Limb (tissue), 2 donors: Measurements from ENCODE around the gene CFAP221.

Experiments used
- DNase-seq, 2 donors: peaks; one replicate each; pipeline ENCODE4 v3.0.0-alpha.2; 2016; ENCODE audit errors: extremely low spot score in 2 of 2

The CFAP221 gene

DNA sequence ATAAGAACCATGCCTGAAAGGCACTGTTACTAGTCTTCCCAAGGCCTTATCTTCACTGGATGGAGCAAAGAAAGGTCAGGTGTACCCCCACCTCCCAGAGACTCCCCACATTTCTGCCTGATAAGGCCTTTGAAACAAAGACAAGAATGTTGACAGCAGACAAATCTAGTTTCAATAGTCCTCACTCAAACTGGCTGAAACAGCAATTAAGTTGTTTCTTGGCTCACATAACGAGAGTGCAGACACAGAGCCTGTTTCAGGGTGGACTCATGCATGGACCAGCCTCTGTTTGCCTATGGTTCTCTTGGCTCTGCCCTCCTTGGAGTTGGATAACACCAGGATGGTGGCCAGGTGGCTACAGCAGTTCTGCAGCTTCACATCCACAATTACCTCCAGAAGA lies 7.5 kb upstream of the CFAP221 start:
- DNase-seq, result no peak

DNA sequence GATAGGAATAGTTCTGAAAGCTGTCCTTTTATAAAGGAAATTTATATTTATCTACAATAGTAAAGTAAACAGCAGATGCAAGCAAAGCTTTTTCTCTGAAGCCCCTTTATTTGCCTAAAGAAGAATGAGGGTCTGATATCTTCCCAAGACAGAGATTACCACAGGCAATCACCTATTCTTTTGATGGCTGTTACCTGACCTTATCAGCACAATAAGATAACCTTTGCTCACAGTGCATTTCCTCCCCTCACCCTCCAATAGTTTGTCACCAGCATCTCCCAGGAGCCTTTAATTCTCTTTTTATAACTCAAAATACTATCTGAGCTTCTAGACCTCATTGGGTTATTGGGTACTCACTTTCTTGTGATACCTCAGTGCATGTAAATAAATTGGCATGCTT lies 6.5 kb upstream of the CFAP221 start:
- no peak for DNase-seq

- no peak for DNase-seq
Observed at GRCh38 chr2:119541476-119541875, 2.8 kb upstream of the CFAP221 start.

- no peak for DNase-seq
Observed at GRCh38 chr2:119544939-119545475, 758 bp downstream of the CFAP221 start.

DNA sequence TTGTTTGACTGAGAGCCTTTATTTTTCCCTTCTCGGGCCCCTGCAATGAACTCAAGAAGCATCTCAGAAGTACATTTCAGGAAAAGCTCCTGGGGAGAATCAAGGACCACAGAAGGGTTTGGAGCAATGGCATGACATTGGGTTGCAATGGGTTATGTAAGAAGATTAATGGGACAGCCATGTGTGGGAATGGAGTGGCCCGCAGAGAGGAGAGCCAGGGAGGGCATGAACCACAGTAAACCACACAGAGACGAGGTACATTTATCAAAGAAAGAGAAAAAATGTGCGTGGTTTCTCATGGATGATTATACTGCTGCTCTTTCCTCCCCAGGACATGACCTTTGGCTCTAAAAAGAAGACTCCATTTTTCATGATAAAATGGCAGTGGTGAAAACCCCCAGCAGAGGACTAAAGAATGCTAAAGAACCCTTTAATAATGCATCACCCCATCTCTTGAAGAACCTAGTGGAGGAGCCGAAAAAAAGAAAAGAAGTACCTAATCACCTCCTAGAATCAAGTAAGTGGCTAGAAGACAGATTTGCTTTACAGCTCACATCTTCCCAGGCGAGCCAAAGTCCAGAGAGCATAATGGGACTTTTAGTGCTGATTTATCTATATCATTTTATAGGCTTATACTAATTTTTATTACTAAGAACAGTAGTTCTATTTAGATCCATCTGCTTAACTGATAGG lies 1.7 kb downstream of the CFAP221 start:
- DNase-seq, result no peak

DNA sequence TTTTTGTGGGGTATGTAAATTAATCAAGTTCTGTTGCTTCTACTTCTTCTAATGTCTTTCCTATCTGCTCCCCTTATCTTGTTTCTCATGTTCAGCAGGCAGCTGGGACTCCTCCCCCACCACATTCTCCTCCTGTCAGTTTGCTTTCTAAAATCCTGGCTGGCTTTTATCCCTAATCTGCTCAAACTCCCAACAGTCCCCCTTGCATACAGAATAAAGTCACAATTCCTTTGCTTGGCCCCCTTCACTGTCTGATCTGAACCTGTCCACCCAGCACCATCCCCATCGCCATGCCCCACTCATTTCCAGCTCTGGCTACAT lies 2.2 kb downstream of the CFAP221 start:
- no peak for DNase-seq

DNA sequence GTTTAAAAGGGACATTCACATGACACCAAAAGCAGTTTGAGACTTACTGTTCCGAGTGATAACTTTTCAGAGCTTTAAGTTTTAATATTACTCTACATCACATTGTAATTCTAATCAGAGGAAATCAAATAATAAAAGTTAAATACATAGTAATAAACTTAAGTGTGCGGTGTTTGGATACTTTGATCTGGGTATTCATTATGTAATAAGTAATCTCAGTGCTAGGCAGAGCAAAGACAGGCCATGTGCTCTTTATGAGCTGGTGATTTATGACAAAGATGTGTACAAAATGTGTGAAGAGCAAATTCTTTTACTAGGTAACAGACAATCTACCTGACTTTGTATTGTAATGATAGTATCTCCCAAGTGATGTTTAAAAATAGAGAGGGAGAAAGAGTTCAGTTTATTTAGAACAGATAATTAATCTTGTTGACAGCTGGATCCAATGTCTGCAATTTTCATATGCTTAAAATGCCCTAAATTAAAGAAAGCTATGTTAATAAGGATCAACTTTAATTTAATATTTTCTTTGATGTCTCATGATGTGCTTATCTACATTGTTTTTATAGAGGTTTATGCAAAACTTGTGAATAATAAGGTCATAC lies 4.4 kb downstream of the CFAP221 start:
- no peak for DNase-seq

- no peak for DNase-seq
Observed at GRCh38 chr2:119549241-119549640, 5.0 kb downstream of the CFAP221 start.

- no peak for DNase-seq
Observed at GRCh38 chr2:119550346-119550745, 6.1 kb downstream of the CFAP221 start.

GRCh38 chr2:119550856-119551255 lies 6.6 kb downstream of the CFAP221 start:
- DNase-seq, result no peak

GRCh38 chr2:119552902-119553301 lies 8.7 kb downstream of the CFAP221 start:
- DNase-seq, result no peak

DNA sequence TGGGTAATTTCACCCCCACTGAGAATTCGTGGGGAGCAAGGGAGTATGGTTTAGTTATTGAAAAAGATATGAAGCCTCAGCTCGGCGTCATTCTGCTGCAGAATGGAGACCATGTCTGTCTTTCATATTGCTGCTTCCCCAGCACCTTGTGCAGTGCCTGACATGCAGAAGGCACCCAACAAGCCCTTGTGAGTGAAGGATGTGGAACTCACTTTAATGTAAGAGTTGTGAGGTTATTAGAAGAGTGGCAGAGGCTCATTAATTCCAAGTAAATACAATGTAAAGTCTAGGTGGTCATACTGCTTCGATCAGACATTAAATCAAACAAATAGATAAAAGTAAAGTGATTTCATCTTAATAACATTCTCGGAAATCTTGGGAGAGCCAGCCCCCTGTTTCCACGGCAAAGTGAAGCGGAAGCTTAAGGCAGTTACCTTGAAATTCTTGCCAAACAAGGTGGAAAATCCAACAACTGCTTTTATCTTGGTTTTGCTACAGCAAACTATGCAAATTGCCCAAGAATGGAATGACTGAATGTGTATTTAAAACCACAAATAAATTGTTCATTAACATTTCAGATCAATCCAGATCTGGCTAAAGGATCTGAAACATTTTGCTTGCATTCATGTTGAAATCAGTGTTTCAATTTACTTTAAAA lies 9.6 kb downstream of the CFAP221 start:
- no peak for DNase-seq

- DNase-seq, result no peak
Observed at GRCh38 chr2:119565481-119565880, 21.2 kb downstream of the CFAP221 start.

DNA sequence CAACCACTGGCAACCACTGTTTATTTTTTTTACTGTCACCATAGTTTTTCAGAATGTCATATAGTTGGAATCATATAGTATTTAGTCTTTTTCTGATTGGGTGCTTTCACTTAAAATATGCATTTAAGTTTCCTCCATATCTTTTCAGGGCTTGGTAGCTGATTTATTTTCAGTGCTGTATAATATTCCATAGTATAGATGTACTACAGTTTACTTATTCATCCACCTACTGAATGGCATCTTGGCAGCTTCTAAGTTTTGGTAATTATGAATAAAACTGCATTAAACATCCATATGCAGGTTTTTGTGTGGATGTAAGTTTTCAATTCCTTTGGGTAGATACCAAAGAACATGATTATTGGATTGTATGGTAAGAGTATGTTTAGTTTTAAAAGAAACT lies 23.0 kb downstream of the CFAP221 start:
- no peak for DNase-seq

DNA sequence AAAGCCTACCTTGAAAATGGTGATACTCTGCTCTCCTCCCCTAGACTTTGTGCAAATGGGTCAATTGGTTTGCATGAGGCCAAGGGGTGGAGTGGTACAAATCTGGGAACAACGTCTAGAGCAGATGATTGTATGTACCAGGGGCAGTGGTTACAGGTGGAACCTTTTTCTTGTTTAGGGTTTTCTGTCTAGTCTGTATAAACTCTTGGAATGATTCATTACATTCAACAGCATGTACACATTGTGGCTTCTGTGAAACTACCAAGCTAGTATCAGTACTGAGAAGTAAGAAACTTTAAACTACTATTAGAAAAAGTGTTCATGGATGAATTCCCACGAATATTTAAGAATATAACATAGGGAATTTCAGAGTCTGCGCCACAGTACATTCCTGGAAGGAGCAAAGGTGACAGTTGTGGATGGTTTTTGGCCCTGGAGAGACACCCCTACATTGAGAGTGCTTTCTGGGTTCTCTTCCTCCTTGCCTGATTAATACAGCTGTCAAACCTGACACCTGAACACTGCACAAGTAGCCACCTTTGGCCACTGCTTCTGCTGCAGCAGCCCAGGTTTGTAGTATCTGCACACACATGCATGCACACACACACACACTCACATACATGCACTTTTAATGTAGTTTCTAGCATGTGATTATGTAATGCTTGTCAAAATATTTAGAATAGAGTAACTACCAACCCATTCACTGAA lies 30.0 kb downstream of the CFAP221 start:
- no peak for DNase-seq

GRCh38 chr2:119574864-119575263 lies 30.6 kb downstream of the CFAP221 start:
- DNase-seq, result no peak

DNA sequence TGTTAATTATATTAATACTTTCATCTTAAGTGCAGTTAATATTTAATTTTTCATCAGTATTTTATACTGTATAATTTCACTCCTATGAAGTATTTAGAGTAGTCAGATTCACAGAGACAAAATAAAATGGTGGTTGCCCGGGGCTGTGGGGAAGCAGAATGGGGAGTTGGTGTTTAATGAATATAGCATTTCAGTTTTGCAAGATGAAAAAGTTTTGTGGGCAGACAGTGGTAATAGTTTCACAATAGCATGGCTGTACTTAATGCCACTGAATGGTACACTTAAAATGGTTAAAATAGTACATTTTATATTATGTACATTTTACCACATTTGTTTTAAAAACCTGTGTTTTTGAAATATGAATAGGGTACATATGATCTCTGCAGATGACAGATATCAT lies 31.2 kb downstream of the CFAP221 start:
- DNase-seq, result no peak

DNA sequence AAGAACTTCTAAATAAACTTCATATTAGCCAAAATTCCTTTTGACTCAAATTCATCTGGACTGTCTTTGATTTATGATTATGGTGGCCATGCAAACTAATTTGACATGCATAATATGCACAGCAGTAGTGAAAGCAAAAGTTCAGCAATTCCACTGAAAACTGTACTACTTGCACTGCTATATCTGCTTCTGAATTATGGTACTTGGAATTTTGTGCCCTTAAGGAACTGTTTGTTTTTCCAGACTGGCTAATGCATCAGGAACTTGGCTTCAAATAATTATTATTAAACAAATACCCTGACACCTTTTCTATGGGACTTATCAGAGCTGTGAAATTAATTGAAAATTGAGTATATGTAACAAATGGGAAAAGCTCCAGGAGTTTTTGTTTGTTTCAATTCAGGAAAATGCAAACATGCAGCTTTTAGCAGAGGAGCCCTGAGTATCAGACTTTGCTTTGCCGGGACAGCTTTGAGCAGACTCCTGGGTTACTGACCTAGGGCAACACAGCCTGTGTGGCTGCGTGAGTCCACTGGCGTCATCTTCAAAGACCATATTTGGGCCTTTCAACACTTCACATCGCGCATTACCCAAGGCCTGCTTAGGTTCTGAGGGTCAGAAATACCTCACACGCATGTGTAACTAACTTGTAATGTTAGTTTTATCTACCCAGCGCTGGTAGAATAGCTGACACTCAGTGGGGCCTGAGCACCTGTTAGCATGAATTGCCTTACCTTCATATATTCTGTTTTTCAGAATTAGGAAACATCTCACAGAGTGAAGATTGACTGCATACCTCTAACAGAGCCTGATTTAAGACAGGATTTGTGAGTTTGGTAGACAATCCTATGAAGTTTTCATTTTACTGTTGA lies 35.4 kb downstream of the CFAP221 start:
- no peak for DNase-seq

- no peak for DNase-seq
Observed at GRCh38 chr2:119580550-119581072, 36.4 kb downstream of the CFAP221 start.

- no peak for DNase-seq
Observed at GRCh38 chr2:119583291-119583690, 39.0 kb downstream of the CFAP221 start.

- DNase-seq, result no peak
Observed at GRCh38 chr2:119584469-119584868, 40.2 kb downstream of the CFAP221 start.
